Memory B cell (primary cell): ENCODE data around the gene PRDM1.
A peak's percentile ranks its signal among the peaks of the same experiment; 100 is the strongest.

Source experiments
- ATAC-seq: fragments of 150-1000 bp; cut with Tn5 transposase; 2 replicates; pipeline ENCODE4 v1.10.0; 2021; ENCODE audit warnings: low read depth, mild to moderate bottlenecking, moderate library complexity
- DNase-seq, 2 donors: peaks; one replicate each; pipeline ENCODE4 v3.0.0; 2022; ENCODE audit warnings: low spot score in 2 of 2
- H3K27ac Mint-ChIP-seq: one replicate; pipeline ENCODE4 v1.8.0; 2022; ENCODE audit warnings: mild to moderate bottlenecking, moderate library complexity, mixed read lengths
- H3K27me3 Mint-ChIP-seq: one replicate; pipeline ENCODE4 v1.8.0; 2022; ENCODE audit warnings: mixed read lengths
- H3K36me3 Mint-ChIP-seq: one replicate; pipeline ENCODE4 v1.8.0; 2022; ENCODE audit warnings: mild to moderate bottlenecking, mixed read lengths
- H3K4me1 Mint-ChIP-seq: one replicate; pipeline ENCODE4 v1.8.0; 2022; ENCODE audit warnings: mixed read lengths
- H3K4me3 Mint-ChIP-seq: one replicate; pipeline ENCODE4 v1.8.0; 2022; ENCODE audit warnings: mild to moderate bottlenecking, moderate library complexity, mixed read lengths
- H3K9me3 Mint-ChIP-seq: one replicate; pipeline ENCODE4 v1.8.0; 2022; ENCODE audit warnings: mixed read lengths

The PRDM1 gene

DNA sequence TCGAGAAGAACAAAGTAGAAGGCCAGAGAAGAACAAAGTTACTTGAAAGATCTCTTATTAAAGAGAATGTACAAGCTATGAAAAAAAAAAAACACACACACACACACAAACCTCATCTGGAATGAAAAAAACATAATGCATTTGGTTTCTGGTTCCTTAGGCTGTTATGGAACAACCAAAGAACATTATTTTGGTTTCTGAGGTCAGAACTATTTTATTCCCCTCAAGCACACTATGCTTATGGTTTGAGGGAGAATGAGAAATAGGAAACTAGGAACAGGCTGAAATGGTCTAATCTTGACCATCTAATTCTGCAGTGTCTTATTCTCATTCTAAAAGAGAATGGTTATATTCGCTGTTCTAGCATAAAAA is 8.8 kb downstream of the PRDM1 start:
- peaks cover 46% of the 10 kb centered on the region for H3K4me1 Mint-ChIP-seq
- no peak for ATAC-seq
- H3K27ac Mint-ChIP-seq = peak overlapping the region; percentile 49
- no peaks in the 10 kb centered on the region for H3K9me3 Mint-ChIP-seq
- H3K4me3 Mint-ChIP-seq = no peak overlapping the region
- no peaks in the 10 kb centered on the region for H3K36me3 Mint-ChIP-seq
- no peak for DNase-seq
- no peaks in the 10 kb centered on the region for H3K27me3 Mint-ChIP-seq

DNA sequence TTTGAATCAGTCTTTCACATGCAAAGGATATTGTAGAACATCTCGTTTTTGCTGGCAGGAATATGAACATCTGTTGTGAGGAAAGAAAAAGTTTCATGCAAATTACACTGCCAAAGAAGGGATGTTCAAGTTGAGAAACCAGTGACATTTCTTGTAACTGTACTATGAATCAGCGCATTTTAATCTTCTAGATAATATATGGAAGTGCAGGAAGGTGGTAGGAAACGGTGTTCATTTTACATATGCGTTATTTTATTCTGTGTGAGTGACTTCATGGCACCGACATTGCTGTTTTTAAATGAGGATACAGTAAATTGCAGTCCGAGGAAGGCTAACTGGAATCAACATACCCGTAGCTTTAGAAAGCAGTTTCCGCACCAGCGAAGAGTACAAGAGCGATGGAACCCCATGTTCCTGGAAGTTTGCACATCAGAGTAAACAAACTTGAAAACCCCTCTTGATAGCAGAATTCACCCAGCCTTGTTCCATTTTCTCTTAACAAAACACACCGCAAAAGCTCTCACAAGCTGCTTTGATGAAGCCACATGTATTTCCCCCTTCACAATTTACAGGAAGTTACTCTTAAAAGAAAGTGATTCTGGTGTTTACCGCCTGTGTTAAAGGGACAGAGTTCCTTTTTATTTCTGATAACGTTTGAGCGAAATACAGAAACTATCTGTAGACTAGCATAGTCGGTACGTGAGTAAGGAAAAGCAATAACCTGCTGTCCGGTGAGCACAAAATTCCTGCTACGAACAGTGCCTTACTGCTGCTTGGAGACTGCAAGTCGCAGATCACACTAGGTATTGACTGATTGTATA is 11.5 kb downstream of the PRDM1 start:
- H3K4me1 Mint-ChIP-seq = peaks cover 46% of the 10 kb centered on the region
- H3K27ac Mint-ChIP-seq = peak overlapping the region; percentile 97
- H3K27me3 Mint-ChIP-seq = no peaks in the 10 kb centered on the region
- H3K4me3 Mint-ChIP-seq = peak overlapping the region; percentile 93
- H3K36me3 Mint-ChIP-seq = peaks cover 10% of the 10 kb centered on the region
- ATAC-seq = peak; percentile 83
- peak; percentile 30 to 54 for DNase-seq
- H3K9me3 Mint-ChIP-seq = no peaks in the 10 kb centered on the region

DNA sequence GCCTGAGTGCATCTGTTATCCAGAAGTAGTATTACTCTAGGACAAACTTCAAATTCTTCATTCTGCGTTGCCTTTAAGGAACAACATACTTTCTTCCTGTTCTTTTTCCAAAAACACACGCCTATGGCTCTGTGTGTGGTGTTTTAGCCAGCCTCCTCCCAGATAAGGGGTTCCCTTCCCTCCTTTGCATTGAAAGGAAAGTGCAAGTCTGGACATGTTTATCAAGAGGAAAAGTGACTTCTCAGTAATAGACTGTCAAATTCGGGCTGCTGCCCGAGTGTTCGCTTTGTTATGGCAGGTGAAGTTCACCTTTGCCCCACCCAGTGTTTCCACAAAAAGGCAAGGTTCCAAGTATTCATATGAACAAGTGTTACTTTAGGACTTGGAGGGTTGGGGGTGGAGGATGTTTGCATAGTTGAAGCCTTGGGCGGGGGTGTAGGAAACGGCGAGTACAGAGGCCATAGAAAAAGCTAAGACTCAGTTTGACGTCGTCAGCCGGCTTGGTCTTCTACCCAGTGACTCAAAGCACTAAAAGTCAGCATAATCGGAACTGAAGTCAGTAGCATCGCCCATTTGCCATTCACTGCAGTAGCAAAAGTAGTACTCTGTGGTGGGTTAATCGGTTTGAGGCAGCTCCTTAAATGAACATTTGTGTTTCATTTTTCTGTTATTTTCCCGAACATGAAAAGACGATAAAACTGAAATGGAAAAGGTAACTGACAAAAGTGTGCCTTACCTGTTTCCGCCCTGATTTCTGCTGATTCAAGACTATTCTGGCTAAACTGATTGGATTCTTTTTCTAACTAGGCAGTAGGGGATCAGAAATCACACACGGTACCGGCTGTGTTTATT is 12.5 kb downstream of the PRDM1 start:
- Mint-ChIP-seq H3K27me3 (no peaks in the 10 kb centered on the region), H3K4me1 (peaks cover 51% of the 10 kb centered on the region), H3K27ac (peak overlapping the region; percentile 97), H3K9me3 (no peaks in the 10 kb centered on the region), H3K36me3 (peaks cover 10% of the 10 kb centered on the region), H3K4me3 (peak overlapping the region; percentile 93)
- ATAC-seq = peak; percentile 66
- DNase-seq = peak; percentile 32 to 48

DNA sequence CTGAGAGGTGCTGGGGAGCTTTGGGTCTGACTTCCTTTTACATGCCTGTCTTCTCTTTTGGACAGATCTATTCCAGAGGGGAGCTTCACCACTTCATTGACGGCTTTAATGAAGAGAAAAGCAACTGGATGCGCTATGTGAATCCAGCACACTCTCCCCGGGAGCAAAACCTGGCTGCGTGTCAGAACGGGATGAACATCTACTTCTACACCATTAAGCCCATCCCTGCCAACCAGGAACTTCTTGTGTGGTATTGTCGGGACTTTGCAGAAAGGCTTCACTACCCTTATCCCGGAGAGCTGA is 13.1 kb downstream of the PRDM1 start:
- Mint-ChIP-seq H3K4me1 (peaks cover 50% of the 10 kb centered on the region), H3K27ac (peak overlapping the region; percentile 97), H3K9me3 (no peaks in the 10 kb centered on the region), H3K27me3 (no peaks in the 10 kb centered on the region), H3K4me3 (peak overlapping the region; percentile 93), H3K36me3 (peaks cover 10% of the 10 kb centered on the region)
- ATAC-seq (no peak), DNase-seq (no peak)

DNA sequence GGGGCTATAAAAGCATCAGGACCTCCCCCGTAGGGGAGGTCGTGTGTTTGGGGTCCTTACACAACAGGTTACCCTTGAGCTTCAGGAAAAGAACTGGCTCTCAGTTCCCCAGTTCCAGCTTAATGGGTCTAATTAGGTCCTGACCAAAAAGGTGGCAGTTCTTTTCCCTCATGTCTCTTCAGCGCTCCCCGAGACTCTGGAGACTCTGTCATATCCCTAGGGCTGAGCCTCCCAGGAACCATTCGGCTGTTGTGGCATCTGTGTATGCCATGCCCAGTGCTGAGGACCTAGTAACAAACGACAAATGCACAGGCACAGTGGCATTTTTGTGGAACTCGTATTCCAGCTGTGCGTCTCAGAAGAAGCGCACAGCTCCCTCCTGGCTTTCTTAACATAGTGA is 14.6 kb downstream of the PRDM1 start:
- peaks cover 47% of the 10 kb centered on the region for H3K4me1 Mint-ChIP-seq
- no peaks in the 10 kb centered on the region for H3K9me3 Mint-ChIP-seq
- ATAC-seq = no peak
- H3K27me3 Mint-ChIP-seq = no peaks in the 10 kb centered on the region
- no peak overlapping the region for H3K27ac Mint-ChIP-seq
- DNase-seq = no peak
- H3K36me3 Mint-ChIP-seq = peaks cover 19% of the 10 kb centered on the region
- peak overlapping the region; percentile 8 for H3K4me3 Mint-ChIP-seq

DNA sequence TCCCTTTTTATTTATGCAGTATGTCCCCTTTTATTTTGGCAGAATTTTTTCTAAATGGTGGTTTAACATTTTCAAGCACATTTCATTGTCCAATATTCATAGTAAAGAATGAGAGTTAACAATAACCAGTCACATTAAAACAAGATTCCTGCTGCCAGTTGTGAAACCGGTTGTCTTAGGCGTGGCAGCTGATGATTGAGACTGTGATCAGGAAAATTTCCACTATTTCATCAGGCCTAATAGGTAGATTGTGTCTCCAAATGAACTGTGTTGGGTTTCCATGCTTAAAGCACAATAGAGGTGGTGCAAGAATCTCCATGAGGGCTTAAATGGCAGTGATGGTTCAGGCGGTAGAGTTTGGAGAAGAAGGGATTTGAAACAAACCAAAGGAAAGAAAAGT is 15.3 kb downstream of the PRDM1 start:
- Mint-ChIP-seq H3K4me3 (no peak overlapping the region), H3K36me3 (peaks cover 19% of the 10 kb centered on the region)

DNA sequence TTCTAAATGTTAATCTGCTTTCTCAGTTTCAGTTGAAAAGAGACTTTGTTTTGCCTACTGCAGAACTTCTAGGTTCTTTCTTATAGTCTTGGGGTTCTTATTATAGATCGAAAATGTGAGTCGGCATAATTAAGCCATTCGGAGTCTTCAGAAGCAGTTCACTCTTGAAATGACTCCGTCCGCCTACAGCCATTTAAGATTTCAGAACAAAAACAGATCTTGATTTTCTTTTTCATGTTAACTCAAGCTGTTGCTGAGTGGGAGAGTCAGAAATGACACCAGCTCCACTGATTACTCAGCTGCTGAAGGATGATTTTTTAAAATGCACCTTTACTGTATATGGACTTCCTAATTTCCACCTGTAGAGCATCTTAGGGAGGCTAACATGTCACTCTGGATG is 15.9 kb downstream of the PRDM1 start:
- Mint-ChIP-seq H3K36me3 (peaks cover 25% of the 10 kb centered on the region), H3K9me3 (no peaks in the 10 kb centered on the region)

More for the DNA sequence above, 15.3 kb downstream of the PRDM1 start:
- Mint-ChIP-seq H3K27me3 (no peaks in the 10 kb centered on the region), H3K4me1 (peaks cover 44% of the 10 kb centered on the region), H3K9me3 (no peaks in the 10 kb centered on the region), H3K27ac (peak overlapping the region; percentile 58)
- ATAC-seq (no peak), DNase-seq (no peak)

DNA sequence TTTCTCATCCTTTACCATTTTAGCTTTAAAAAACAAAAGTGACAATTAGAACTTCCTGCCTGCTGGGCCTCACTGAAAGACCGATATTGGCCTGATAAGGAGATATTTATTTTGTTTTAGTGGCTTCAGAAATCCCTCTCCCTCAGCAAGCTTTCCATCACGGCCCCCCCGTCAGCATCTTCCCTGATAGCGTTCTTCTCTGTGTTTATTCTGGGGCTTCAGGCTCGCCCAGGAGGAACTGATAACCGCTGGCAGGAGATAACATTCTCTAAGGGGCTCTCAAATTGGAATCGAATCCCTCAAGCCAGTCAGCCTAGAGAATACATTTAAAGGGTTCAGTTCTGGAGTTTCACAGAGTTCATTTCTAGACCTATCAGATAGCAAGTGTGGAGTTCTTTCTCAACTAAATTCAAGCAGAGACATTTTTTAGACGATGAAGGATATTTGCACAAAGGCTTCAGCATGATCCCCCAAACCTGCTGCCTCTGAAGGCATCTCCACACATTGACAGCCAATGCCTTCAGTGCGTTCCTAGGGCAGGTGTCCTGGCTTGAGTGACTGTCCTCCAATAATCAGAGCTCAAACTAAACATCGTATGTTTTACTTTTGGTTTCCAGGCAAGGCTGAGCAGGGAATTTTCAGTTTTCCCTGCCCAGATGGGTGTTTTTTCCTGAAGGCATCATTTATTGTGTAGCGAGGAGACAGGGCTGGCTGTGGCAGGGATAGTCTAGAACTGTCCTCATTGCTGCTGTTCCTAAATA is 17.0 kb downstream of the PRDM1 start:
- Mint-ChIP-seq H3K27ac (peak overlapping the region; percentile 47), H3K9me3 (no peaks in the 10 kb centered on the region), H3K4me3 (peak overlapping the region; percentile 61), H3K36me3 (peaks cover 32% of the 10 kb centered on the region), H3K27me3 (no peaks in the 10 kb centered on the region), H3K4me1 (peaks cover 34% of the 10 kb centered on the region)
- ATAC-seq (no peak), DNase-seq (no peak)

More for the DNA sequence above, 15.9 kb downstream of the PRDM1 start:
- ATAC-seq = no peak
- Mint-ChIP-seq H3K4me3 (no peak overlapping the region), H3K27me3 (no peaks in the 10 kb centered on the region), H3K27ac (peak overlapping the region; percentile 58), H3K4me1 (peaks cover 41% of the 10 kb centered on the region)
- DNase-seq = no peak

DNA sequence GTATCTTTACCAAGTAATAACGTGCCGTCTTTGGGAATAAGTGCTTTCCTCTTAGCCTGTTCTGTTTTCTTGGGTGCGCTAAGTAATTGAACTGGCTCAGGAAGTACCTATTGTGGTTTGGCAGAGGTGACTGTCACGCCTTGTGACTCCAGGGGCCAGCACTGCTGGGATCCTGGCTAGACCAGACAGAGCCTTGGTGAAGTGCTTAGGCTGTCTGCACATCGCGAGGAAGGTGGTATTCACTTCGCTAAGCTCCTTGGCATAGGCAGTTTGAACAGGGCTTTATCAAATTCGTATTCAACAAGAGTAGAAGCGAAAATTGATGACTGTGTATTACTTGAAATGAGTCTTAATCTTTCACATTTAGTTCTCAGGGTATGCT is 17.6 kb downstream of the PRDM1 start:
- Mint-ChIP-seq H3K9me3 (no peaks in the 10 kb centered on the region), H3K27ac (peak overlapping the region; percentile 47), H3K4me1 (peaks cover 34% of the 10 kb centered on the region), H3K4me3 (peak overlapping the region; percentile 61), H3K27me3 (no peaks in the 10 kb centered on the region), H3K36me3 (peaks cover 36% of the 10 kb centered on the region)
- ATAC-seq = peak; percentile 81
- DNase-seq = no peak

DNA sequence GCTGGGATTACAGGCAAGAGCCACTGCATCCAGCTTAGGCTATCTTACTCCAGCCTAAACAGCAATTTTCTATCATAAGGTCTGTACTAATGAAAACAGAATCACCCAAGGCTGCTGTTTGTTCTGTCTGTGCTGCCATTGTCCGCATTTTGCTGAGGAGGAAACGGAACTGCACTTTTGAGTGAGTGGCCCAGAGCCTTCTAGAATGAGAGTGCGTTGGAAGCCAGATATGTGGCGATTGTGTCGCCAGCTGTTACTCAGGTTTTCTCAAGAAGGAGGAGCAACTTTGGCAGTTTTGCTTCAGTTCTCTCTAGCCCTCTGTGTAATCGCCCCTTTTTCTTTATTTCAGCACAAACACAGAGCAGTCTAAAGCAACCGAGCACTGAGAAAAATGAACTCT is 18.3 kb downstream of the PRDM1 start:
- Mint-ChIP-seq H3K4me1 (peaks cover 27% of the 10 kb centered on the region), H3K9me3 (no peaks in the 10 kb centered on the region)

DNA sequence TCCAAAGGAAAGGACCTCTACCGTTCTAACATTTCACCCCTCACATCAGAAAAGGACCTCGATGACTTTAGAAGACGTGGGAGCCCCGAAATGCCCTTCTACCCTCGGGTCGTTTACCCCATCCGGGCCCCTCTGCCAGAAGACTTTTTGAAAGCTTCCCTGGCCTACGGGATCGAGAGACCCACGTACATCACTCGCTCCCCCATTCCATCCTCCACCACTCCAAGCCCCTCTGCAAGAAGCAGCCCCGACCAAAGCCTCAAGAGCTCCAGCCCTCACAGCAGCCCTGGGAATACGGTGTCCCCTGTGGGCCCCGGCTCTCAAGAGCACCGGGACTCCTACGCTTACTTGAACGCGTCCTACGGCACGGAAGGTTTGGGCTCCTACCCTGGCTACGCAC is 18.8 kb downstream of the PRDM1 start:
- Mint-ChIP-seq H3K9me3 (no peaks in the 10 kb centered on the region), H3K4me1 (peaks cover 25% of the 10 kb centered on the region), H3K27me3 (no peaks in the 10 kb centered on the region), H3K36me3 (peaks cover 36% of the 10 kb centered on the region), H3K4me3 (no peak overlapping the region), H3K27ac (no peak overlapping the region)
- ATAC-seq (no peak), DNase-seq (no peak)

More for the DNA sequence above, 18.3 kb downstream of the PRDM1 start:
- DNase-seq (no peak), ATAC-seq (no peak)
- Mint-ChIP-seq H3K27me3 (no peaks in the 10 kb centered on the region), H3K4me3 (no peak overlapping the region), H3K27ac (no peak overlapping the region), H3K36me3 (peaks cover 36% of the 10 kb centered on the region)

DNA sequence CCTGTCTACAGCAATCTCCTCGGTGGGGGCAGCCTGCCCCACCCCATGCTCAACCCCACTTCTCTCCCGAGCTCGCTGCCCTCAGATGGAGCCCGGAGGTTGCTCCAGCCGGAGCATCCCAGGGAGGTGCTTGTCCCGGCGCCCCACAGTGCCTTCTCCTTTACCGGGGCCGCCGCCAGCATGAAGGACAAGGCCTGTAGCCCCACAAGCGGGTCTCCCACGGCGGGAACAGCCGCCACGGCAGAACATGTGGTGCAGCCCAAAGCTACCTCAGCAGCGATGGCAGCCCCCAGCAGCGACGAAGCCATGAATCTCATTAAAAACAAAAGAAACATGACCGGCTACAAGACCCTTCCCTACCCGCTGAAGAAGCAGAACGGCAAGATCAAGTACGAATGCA is 19.4 kb downstream of the PRDM1 start:
- Mint-ChIP-seq H3K36me3 (peaks cover 35% of the 10 kb centered on the region), H3K4me3 (no peak overlapping the region), H3K27ac (no peak overlapping the region), H3K9me3 (no peaks in the 10 kb centered on the region), H3K4me1 (peaks cover 24% of the 10 kb centered on the region), H3K27me3 (no peaks in the 10 kb centered on the region)
- DNase-seq (no peak), ATAC-seq (no peak)

DNA sequence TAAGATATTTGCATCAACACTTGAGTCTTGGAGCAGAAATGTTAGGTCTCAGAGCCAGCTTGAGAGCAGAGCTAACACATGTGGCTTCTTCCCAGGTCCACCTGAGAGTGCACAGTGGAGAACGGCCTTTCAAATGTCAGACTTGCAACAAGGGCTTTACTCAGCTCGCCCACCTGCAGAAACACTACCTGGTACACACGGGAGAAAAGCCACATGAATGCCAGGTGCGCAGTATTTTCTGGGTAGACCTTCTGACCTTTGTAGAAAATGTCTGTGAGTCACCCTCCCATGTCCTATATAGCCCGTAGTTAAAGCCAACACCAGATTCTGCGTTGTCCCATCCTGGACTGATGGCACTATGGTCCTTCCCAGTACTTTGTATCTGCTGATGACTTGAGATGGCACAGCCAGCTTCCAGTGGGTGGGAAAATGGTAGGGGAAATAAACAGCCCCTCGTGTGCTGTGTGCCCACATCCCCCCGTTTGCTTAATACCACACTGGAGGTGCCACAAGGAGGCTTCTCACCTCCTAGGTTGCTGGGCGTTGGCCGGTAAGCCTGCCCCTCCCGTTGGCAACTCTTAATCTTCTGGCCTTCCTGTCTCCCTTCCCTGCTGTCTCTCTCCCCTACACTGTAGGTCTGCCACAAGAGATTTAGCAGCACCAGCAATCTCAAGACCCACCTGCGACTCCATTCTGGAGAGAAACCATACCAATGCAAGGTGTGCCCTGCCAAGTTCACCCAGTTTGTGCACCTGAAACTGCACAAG is 20.3 kb downstream of the PRDM1 start:
- Mint-ChIP-seq H3K36me3 (peaks cover 28% of the 10 kb centered on the region), H3K4me1 (peaks cover 15% of the 10 kb centered on the region), H3K27me3 (no peaks in the 10 kb centered on the region), H3K9me3 (no peaks in the 10 kb centered on the region), H3K4me3 (no peak overlapping the region), H3K27ac (no peak overlapping the region)
- ATAC-seq = no peak
- DNase-seq = no peak
